GM18511 (cell line): ENCODE measurements around the gene SLC25A21.

Experiments used
- ATAC-seq: cut with Tn5 transposase; IDR thresholded peaks from one replicate; pipeline ENCODE4 v1.9.1; 2021; ENCODE audit warnings: mild to moderate bottlenecking, moderate library complexity; ENCODE audit not compliant: unreplicated experiment

Gene SLC25A21

DNA sequence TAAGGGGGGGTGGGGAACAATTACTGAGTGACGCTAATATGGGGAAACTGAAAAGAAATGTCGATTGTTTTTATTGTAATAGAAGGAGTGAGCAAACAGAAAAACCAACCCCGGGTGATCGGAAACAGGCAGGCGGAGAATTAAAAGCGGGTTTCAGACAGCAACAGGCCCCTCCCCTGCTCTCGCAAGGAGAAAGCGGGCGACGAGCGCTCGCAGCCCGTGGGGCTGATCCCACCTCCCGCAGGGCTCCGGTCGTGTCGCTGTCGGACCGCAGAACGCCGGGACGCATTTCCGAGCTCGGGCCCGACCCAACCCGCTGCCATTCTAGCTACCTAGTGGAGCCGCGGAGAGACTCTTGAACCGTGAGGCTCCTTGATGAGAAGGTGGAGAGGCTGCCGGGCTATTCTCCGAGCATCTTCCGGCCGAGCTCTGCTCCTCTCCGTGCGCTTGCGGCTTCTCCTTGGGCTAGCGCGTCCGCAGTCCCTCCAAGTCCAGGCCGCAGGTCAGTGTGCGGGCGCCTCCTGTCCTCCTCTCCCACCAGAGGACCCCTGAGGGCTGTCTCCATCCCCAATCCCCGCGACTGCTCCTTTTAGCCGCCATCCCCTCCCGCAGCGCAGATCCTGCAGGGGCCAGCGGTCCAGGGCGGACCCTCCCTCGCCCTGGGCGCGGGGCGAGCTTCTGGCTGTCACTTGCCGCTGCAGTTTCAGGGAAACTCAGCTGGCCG lies 514.8 kb downstream of the SLC25A21 start:
- no peak for ATAC-seq

DNA sequence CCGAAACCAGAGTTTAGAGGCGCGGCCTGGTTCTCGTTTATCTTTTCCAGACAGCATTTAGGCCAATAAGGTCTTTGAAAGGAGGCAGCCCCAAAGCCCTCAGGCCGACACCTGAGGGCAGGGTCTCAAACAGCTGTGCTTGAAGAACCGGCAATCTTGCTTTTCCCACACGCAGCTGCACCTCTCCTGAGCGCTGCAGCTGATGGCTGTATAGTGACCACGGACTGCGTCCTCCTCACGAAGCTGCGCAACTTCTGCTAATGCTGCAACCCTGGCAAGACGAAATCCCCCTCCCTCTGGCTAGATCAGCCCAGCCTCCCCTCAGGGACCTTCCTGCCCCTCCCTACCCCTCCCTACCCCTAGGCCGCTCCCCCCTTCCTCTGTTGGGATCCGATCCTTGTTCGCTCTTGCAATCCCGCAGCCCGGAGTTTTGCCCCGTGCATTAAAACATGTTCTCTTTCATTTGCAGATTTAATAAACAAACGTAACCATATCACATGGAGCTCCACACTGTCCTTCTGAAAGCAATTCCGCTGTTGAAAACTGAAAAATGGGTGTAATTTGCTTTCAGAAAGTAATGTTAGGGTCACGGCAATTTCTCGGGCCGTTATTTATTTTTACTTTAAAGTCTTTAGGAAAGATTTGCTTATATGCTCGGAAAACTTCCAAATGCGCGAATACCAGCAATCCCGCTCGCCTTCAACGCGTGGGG lies 515.6 kb downstream of the SLC25A21 start:
- no peak for ATAC-seq

GRCh38 chr14:36655963-36656686 lies 516.3 kb downstream of the SLC25A21 start:
- peak; percentile 56 for ATAC-seq

DNA sequence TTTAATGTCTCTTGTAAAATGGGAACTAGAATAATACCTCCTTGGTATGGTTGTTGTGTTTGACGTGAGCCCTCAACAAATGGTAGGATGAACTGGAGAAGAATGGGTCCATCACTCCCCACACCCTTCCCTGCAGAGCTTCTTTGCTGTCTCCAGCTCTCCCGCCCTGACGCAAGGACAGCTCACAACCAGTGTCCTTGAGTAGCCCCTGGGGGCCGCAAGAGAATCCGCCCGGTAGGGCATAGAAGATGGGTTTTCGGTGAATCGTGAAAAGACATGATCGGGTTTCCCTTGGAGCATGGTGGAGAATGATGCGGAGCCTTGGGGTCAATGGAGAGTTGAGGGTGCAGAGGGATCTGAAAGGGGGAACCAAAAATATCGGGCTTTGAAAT lies 516.8 kb downstream of the SLC25A21 start:
- ATAC-seq: no peak

- ATAC-seq: no peak
These were observed 517.5 kb downstream of the SLC25A21 start for GRCh38 chr14:36654794-36655381.

DNA sequence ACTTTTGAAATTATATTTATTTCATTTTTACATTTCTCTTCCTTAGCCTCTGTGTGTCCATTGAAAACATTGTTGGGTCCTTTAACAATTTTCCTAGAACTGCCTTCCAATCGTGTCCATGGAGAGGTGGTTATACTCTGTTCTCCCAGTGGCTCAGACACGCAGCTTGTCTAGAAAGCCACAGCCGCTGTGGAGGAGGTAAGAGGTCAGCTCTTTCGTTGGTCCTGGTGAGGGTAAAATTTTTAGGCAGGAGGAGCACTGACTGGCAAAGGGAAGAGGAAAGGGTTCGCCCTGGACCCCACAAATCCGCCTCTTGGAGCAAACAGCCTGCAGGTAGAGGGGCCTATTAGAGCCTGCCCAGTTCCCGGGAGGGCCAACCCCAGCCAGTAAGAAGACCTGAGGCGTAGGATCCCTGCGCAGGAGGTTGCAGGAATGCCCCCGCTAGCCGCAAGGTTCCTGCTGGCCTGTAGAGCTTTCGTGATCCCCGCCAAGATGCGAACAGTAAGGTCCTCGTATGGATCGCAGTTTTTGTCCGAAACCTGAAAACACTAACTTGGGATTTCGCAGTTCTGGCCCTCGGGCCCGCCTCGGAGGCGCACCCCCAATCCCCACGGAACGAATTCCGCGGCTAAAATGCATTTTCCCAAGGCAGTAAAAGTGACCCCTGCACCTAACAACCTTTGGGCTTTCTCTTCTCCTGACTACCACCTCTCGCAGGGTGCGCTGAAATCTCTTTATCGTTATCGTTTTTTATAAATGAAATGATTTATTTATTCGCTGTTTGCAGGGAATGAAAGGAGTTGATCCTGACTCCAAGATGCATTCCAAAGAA lies 518.2 kb downstream of the SLC25A21 start:
- ATAC-seq: no peak

DNA sequence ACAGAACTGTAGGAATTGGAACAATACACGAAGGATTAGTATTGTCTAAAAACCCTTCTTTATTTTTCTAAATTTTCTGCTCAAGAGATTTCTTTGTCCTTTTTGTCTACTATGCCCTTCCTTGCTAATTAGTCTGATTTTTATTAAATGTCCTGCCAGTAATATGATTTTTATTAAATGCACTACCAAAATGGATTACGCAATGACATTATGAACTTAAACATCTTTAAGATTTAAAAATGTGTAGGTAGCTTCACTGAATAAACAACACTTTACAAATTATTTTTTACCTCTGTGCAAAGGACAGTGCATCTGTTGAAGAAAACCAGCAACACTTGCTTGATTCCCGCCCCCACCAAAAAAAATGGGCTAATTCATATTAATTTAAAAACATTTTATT lies 519.0 kb downstream of the SLC25A21 start:
- ATAC-seq: no peak

DNA sequence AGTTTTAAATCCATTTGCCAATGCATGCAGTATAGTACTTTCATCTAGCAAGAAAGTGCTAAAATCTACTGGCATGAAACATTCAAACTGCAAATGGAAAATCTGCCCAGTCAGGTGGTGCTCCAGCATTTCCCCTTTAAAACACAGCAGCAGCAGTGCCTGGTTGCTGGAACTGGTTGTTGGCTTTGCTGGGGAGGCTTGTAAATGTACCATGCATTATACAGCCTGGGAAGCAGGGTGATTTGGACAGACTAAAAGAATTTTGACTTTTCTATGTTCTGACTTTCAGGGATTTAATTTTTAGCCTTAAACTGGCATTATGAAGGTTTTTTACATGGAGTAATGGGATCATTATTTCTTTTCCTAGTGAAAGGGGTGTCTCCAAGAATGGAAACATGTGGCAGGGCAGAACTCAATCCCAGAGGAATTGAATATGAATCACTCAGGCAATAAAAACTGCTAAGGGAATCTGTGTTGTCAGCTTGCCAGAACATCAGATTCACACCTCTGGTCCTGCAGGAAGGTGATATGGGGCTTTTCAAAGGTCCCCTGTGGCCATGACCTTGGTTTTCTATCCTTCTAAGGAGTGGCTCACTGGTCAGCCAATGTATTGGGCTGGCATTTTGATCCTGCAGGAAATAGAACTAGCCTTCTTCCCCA lies 519.7 kb downstream of the SLC25A21 start:
- ATAC-seq: no peak

DNA sequence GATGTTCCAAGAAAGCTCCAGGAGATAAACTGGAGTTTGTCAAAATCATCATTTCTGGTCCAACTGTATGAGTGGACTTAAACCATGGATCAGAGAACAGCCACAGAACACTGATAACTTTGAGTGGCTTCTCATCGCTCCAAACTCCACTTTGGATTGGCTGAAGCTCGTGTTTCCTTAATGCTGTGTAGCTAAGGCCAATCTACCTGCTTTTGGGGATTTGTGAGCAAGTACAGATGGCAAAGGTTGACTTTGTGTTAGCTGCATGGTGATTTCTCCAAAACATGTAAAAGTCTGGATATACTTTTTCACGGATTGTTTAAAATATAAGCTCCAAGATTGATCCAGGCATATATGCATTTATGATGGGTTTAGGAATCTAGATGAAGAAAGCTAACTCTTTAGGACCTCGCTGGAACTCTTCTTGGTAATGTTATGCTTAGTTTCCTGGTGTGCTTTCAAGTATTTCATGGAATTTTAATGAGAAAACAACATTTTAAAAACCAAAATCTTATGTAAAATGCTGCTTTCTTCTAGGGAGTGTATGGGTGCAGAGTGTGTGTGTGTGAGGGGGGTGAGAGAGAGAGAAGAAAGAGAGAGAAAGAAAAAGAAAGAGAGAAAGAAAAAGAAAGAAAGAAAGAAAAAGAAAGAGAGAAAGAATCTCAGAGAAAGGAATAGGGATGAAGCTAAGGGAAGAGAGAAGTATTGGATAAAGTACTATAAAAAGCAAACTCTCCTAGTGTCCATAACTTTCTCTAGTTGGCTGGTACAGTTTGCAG lies 522.3 kb downstream of the SLC25A21 start:
- ATAC-seq: no peak

DNA sequence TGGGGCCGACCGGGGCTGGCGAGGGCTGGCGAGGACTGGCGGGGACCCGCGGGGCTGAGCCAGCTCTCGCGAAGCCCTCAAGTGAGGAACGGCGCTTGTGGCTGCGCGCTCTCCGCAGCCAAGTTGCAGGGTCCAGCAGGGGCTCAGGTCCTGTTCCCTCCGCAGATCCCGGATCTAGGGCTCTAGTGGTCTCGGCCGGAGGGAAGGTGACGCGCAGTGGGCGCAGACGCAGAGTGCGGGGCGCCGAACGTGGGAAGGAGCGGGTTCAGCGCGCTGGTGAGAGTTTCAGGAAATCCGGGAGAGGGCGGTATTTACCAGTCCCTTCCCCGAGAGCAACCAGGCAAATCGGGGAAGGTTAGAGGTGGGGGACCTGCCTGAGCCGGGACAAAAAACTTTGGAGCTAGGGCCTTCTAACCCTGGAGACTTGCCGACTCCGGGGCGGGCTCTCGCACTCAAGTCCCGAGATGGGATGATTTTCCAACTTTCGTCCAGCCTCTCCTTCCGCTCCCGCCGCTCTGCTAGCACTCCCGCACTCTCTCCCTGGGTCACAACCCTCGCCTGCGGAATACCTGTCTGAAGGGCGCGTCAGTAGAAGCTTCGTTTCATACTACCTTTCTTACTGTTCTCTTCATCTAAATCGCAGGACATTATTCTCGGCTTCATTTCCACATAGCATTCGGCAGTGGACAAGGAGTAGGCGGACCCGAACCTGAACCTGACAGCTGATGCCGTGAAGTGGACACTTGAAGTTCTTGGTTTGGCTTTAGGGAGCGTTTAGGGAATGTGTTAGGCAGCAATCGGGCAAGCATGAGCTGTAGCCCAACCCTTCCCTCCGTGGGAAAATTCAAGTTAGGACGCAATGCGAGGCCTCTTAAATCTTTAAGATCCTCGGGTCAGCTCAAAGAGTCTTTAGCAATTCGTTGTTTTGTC lies 524.3 kb downstream of the SLC25A21 start:
- ATAC-seq: no peak

DNA sequence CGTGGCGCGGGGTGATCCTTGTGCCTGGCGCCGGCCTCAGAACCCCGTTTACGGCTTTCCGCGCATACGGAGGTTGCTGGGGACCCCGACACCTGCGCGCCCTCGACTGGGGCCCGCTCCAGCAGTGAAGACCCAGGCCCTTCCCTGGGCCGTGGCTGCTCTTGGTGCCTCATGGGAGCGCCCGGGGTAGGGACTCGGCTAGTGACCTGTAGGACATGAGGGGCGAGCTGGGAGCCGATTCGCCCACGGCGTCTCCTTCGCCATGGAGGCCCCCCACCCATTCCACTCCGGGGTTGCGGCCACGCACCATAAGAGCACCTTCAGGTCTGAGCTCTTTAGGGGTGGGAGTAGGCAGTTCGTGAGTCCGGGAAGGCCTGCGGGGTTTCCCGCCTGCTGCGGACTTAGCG lies 525.0 kb downstream of the SLC25A21 start:
- no peak for ATAC-seq

DNA sequence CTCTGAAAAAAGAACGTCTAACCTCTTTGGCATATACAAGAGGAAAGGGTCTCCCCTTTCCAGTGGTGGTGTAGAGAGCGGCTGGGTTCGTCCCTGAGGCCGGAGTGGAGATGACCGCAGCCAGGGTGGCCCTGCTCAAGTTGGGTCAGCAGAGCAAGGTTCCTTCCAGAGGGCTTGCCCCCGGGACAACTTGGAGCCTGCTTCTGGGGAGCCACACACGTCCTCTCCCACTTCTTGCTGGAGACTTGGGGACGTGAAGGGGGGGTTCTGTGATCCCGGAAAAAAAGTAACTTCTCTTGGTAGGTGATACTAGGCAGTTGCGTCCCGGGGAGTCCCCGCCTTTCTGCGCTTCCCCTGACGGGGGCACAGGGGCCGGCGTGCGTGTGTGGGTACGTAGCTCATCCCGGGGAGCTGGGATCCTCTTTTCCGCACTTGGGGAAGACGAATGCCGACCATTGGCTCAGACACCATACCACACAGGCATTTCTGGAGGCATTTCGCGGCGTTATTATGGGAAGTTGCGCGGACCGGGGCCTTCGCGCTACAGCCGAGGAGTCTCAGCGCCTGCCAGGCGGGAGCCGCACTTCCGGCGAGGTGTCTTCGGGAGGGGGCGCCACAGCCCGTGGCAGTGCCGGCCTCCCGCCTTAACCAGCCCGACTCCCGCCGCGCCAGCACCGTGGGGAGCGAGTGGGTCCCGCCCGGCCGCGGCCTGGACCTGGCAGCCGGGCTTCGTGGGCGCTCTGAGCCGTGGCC lies 525.6 kb downstream of the SLC25A21 start:
- ATAC-seq: no peak

GRCh38 chr14:36633580-36633979 lies 538.8 kb downstream of the SLC25A21 start:
- ATAC-seq: no peak
